Ascending aorta (tissue), 2 donors: ENCODE results near the gene CABP1. TPM values are rescaled to one million over a fixed set of nuclear protein-coding genes. Genes with fewer than 3 reads are reported as not detected.

ENCODE experiments used
- DNase-seq, 2 donors: peaks; one replicate each; pipeline ENCODE4 v3.0.0-alpha.2; 2019; ENCODE audit warnings: low spot score in 2 of 2
- H3K27ac ChIP-seq, 2 donors: fragments of 200-600 bp; sonication (generic); one replicate each; pipeline ENCODE4 v1.5.1; 2016 to 2017; ENCODE audit warnings: mild to moderate bottlenecking in 1 of 2
- H3K27me3 ChIP-seq: fragments of 200-600 bp; sonication (generic); one replicate; pipeline ENCODE4 v1.5.1; 2017
- H3K36me3 ChIP-seq, 2 donors: fragments of 200-600 bp; sonication (generic); one replicate each; pipeline ENCODE4 v1.5.1; 2016
- H3K4me1 ChIP-seq, 2 donors: fragments of 200-600 bp; sonication (generic); one replicate each; pipeline ENCODE4 v1.5.1; 2016 to 2017; ENCODE audit warnings: mild to moderate bottlenecking in 1 of 2
- H3K4me3 ChIP-seq, 2 donors: fragments of 200-600 bp; sonication (generic); one replicate each; pipeline ENCODE4 v1.5.1; 2016 to 2017; ENCODE audit warnings: mild to moderate bottlenecking in 1 of 2
- H3K9me3 ChIP-seq, 2 donors: fragments of 200-600 bp; sonication (generic); one replicate each; pipeline ENCODE4 v1.5.1; 2016
- CTCF ChIP-seq, 3 experiments: fragments of 200-600 bp in 2 of 3; fragments of 450-650 bp in 1 of 3; sonication (generic) in 2 of 3; IDR thresholded peaks; one replicate each; pipeline ENCODE4 v1.5.1; 2016 to 2019; ENCODE audit warnings: antibody characterized with exemption in 3 of 3, mild to moderate bottlenecking in 1 of 3, moderate library complexity in 1 of 3
- intact Hi-C: fragments of 100-400 bp; cut with DNase I; formaldehyde crosslinking; loops from one replicate; pipeline ENCODE4 v1.15.1; 2023
- total RNA-seq: library from RNA; depleted of rRNA; stranded (reverse); fragments of >200 nt; gene quantifications from one replicate; pipeline ENCODE4 v1.1.0, GENCODE V29; 2016

CABP1 gene
- total RNA-seq, 1 donor from 2014 or later = 0.32 TPM

GRCh38 chr12:120646044-120646443 lies 5.6 kb downstream of the CABP1 start:
- Histone ChIP-seq H3K27ac (no peak overlapping the region), H3K4me3 (no peak overlapping the region), H3K9me3 (no peaks in the 10 kb centered on the region), H3K27me3 (peaks cover 14% of the 10 kb centered on the region), H3K36me3 (no peaks in the 10 kb centered on the region), H3K4me1 (peaks cover 11 to 12% of the 10 kb centered on the region in 2 donors)
- no peak for DNase-seq
- TF ChIP-seq CTCF (IDR thresholded peaks at IDR 0.05) = no peak
- intact Hi-C loops = loop anchor here (5.0 to 10.0 kb wide), 3 partner anchors 201 to 371 kb away; partner anchors contain the start of genes C12orf43 and PLA2G1B

GRCh38 chr12:120647375-120647755 lies 6.9 kb downstream of the CABP1 start:
- intact Hi-C loops = loop anchor here (1.0 to 10.0 kb wide), 6 partner anchors 63 to 370 kb away; partner anchors contain the start of genes C12orf43, PLA2G1B and UNC119B
- Histone ChIP-seq H3K4me3 (no peak overlapping the region), H3K36me3 (no peaks in the 10 kb centered on the region), H3K27ac (no peak overlapping the region), H3K4me1 (peaks cover 4 to 10% of the 10 kb centered on the region in 2 donors), H3K9me3 (no peaks in the 10 kb centered on the region), H3K27me3 (peaks cover 4% of the 10 kb centered on the region)
- no peak for DNase-seq
- no peak for TF ChIP-seq CTCF (IDR thresholded peaks at IDR 0.05)

- no peaks in the 10 kb centered on the region for H3K36me3 ChIP-seq
- H3K27me3 ChIP-seq = no peaks in the 10 kb centered on the region
- DNase-seq = no peak
- H3K4me3 ChIP-seq = peak overlapping the region; percentile 48 to 65
- H3K9me3 ChIP-seq = no peaks in the 10 kb centered on the region
- peak overlapping the region; percentile 52 to 64 for H3K27ac ChIP-seq
- no peak for TF ChIP-seq CTCF (IDR thresholded peaks at IDR 0.05)
- intact Hi-C loops = loop anchor here (1.0 to 10.0 kb wide), 6 partner anchors 37 to 368 kb away; partner anchors contain the start of genes C12orf43, PLA2G1B and SPPL3
- H3K4me1 ChIP-seq = peaks cover 12 to 33% of the 10 kb centered on the region in 2 donors
Measured at GRCh38 chr12:120649442-120650232, 9.2 kb downstream of the CABP1 start.

- peak overlapping the region in 1 of 2 donors; percentile 52 for H3K27ac ChIP-seq
- H3K9me3 ChIP-seq = no peaks in the 10 kb centered on the region
- no peak for TF ChIP-seq CTCF (IDR thresholded peaks at IDR 0.05)
- peak overlapping the region in 1 of 2 donors; percentile 65 for H3K4me3 ChIP-seq
- peaks cover 15 to 33% of the 10 kb centered on the region in 2 donors for H3K4me1 ChIP-seq
- intact Hi-C loops = no loop called here
- no peaks in the 10 kb centered on the region for H3K27me3 ChIP-seq
- DNase-seq = no peak
- H3K36me3 ChIP-seq = no peaks in the 10 kb centered on the region
Measured at GRCh38 chr12:120650233-120650690, 9.8 kb downstream of the CABP1 start.

- Histone ChIP-seq H3K36me3 (no peaks in the 10 kb centered on the region), H3K4me1 (peaks cover 15 to 31% of the 10 kb centered on the region in 2 donors), H3K4me3 (no peak overlapping the region), H3K27ac (peak overlapping the region; percentile 81 to 89), H3K27me3 (no peaks in the 10 kb centered on the region), H3K9me3 (no peaks in the 10 kb centered on the region)
- DNase-seq = no peak
- intact Hi-C loops = loop anchor here (2.0 kb wide), 1 partner anchor 17 kb away; no protein-coding TSS in a partner anchor
- no peak for TF ChIP-seq CTCF (IDR thresholded peaks at IDR 0.05)
Measured at GRCh38 chr12:120651821-120652220, 11.4 kb downstream of the CABP1 start.
